KMS-11 (cell line): ENCODE measurements around the gene FPGS.
A peak's percentile ranks its signal among the peaks of the same experiment; 100 is the strongest.

Source experiments
- H2AFZ ChIP-seq: fragments of 200-600 bp; sonication (generic); 2 replicates; pipeline ENCODE4 v1.6.1; 2016; ENCODE audit warnings: antibody characterized with exemption, mixed run types, low read depth
- H3K27ac ChIP-seq: fragments of 200-600 bp; sonication (generic); 2 replicates; pipeline ENCODE4 v1.6.1; 2016; ENCODE audit warnings: mild to moderate bottlenecking, mixed run types
- H3K27me3 ChIP-seq: fragments of 200-600 bp; sonication (generic); 2 replicates; pipeline ENCODE4 v1.6.1; 2017; ENCODE audit warnings: mild to moderate bottlenecking, low read depth, mixed run types, moderate library complexity; ENCODE audit not compliant: insufficient read depth
- H3K36me3 ChIP-seq: fragments of 200-600 bp; sonication (generic); 2 replicates; pipeline ENCODE4 v1.6.1; 2017; ENCODE audit warnings: mild to moderate bottlenecking, mixed run types; ENCODE audit not compliant: insufficient read depth
- H3K4me1 ChIP-seq: fragments of 200-600 bp; sonication (generic); 2 replicates; pipeline ENCODE4 v1.6.1; 2016; ENCODE audit warnings: mild to moderate bottlenecking, low read depth, mixed run types; ENCODE audit not compliant: poor library complexity, severe bottlenecking
- H3K4me2 ChIP-seq: fragments of 200-600 bp; sonication (generic); 2 replicates; pipeline ENCODE4 v1.7.0; 2016; ENCODE audit warnings: mild to moderate bottlenecking, mixed run types
- H3K4me3 ChIP-seq: fragments of 200-600 bp; sonication (generic); IDR thresholded peaks from 2 replicates; pipeline ENCODE4 v1.6.1; 2017; ENCODE audit warnings: low read depth, low read length, mixed read lengths; ENCODE audit not compliant: insufficient read depth
- H3K79me2 ChIP-seq: fragments of 200-600 bp; sonication (generic); 2 replicates; pipeline ENCODE4 v1.6.1; 2016; ENCODE audit warnings: low read depth, mixed run types; ENCODE audit not compliant: insufficient read depth
- H3K9ac ChIP-seq: fragments of 200-600 bp; sonication (generic); 2 replicates; pipeline ENCODE4 v1.6.1; 2016; ENCODE audit warnings: mild to moderate bottlenecking, mixed run types
- H4K20me1 ChIP-seq: fragments of 200-600 bp; sonication (generic); 2 replicates; pipeline ENCODE4 v1.6.1; 2016; ENCODE audit warnings: mild to moderate bottlenecking, mixed run types; ENCODE audit not compliant: insufficient read depth
- TF ChIP-seq, protein P1 (sequence below): fragments of 200-600 bp; sonication (generic); conservative IDR thresholded peaks from 2 replicates; pipeline ENCODE4 v1.6.1; 2017; ENCODE audit warnings: low read depth, mild to moderate bottlenecking, antibody characterized with exemption, low read length, moderate library complexity, mixed read lengths

Gene FPGS

DNA sequence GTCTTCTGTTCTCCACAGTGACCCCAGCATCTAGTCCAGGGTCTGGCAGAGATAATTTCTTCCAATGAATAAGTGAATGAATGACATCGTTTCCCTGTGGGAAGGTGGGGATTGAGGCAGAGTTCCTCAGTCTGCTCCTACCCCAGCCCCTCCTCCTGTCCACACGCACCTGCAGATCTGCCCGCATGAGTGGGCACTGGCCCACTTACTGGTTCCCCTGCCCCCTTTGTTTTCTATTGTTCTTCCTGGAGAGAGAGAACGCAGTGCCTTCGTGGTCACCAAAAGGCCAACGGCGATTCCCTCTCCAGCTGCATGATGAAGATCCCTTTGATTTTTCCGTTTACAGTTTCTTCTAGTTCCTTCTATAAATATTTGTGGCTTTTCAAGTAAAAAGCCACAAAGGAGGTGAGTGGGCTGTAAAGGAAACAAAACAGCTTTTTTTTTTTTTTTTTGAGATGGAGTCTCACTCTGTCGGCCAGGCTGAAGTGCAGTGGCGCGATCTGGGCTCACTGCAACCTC lies 5.8 kb upstream of the FPGS start:
- TF ChIP-seq, protein P1, sequence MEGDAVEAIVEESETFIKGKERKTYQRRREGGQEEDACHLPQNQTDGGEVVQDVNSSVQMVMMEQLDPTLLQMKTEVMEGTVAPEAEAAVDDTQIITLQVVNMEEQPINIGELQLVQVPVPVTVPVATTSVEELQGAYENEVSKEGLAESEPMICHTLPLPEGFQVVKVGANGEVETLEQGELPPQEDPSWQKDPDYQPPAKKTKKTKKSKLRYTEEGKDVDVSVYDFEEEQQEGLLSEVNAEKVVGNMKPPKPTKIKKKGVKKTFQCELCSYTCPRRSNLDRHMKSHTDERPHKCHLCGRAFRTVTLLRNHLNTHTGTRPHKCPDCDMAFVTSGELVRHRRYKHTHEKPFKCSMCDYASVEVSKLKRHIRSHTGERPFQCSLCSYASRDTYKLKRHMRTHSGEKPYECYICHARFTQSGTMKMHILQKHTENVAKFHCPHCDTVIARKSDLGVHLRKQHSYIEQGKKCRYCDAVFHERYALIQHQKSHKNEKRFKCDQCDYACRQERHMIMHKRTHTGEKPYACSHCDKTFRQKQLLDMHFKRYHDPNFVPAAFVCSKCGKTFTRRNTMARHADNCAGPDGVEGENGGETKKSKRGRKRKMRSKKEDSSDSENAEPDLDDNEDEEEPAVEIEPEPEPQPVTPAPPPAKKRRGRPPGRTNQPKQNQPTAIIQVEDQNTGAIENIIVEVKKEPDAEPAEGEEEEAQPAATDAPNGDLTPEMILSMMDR, result no peak
- Histone ChIP-seq H3K27ac (peak overlapping the region; percentile 68), H3K9ac (peak overlapping the region; percentile 22; the same call in 1 of the 2 replicates)

DNA sequence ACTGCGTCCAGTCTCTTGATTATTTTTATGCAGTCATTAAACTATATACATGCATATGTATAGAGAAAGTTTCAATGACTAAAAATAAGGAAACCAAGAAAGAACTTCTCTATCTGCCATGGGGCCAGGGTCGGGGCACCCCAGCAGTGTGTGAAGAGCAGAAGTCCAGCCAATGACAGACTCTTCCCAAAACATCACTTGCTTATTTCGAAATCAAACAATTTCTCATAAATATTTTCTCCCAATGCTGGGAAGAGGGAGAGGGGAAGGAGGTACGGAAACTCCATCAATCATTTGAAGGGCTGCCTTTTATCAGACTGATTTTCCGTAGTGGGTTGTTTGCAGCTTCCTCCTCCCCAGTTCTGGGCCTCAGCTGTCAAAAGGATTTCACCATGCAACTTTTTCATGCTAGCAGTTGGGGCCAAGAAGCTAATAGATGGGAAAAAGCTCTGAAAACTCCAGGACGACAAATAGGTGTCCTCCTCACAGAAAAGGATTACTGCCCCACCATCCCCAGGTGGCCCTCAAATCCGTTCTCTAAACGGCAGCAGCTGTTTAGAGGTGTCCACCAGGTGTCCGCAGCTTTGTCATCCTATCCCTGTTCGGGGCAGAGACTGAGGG lies 617 bp upstream of the FPGS start:
- H3K4me2 ChIP-seq, result peak overlapping the region; percentile 90
- no peak overlapping the region for H3K4me3 ChIP-seq
- peak overlapping the region; percentile 80 for H2AFZ ChIP-seq
- no peaks in the 10 kb centered on the region for H4K20me1 ChIP-seq
- peaks cover 41% of the 10 kb centered on the region for H3K4me1 ChIP-seq
- no peaks in the 10 kb centered on the region for H3K27me3 ChIP-seq
- H3K79me2 ChIP-seq, result peaks cover 29% of the 10 kb centered on the region
- no peaks in the 10 kb centered on the region for H3K36me3 ChIP-seq
- H3K9ac ChIP-seq, result peak overlapping the region; percentile 53; the same call in 1 of the 2 replicates
- TF ChIP-seq, protein P1, result peak; percentile 32; the same call in 1 of the 2 replicates
- H3K27ac ChIP-seq, result peak overlapping the region; percentile 35

More for the DNA sequence above, 5.8 kb upstream of the FPGS start:
- no peaks in the 10 kb centered on the region for H3K79me2 ChIP-seq
- H3K27me3 ChIP-seq, result no peaks in the 10 kb centered on the region
- no peaks in the 10 kb centered on the region for H3K36me3 ChIP-seq
- H2AFZ ChIP-seq, result peak overlapping the region; percentile 23; the same call in 1 of the 2 replicates
- no peaks in the 10 kb centered on the region for H4K20me1 ChIP-seq
- peaks cover 44% of the 10 kb centered on the region for H3K4me1 ChIP-seq
- peak overlapping the region; percentile 71 for H3K4me2 ChIP-seq
- H3K4me3 ChIP-seq, result no peak overlapping the region

DNA sequence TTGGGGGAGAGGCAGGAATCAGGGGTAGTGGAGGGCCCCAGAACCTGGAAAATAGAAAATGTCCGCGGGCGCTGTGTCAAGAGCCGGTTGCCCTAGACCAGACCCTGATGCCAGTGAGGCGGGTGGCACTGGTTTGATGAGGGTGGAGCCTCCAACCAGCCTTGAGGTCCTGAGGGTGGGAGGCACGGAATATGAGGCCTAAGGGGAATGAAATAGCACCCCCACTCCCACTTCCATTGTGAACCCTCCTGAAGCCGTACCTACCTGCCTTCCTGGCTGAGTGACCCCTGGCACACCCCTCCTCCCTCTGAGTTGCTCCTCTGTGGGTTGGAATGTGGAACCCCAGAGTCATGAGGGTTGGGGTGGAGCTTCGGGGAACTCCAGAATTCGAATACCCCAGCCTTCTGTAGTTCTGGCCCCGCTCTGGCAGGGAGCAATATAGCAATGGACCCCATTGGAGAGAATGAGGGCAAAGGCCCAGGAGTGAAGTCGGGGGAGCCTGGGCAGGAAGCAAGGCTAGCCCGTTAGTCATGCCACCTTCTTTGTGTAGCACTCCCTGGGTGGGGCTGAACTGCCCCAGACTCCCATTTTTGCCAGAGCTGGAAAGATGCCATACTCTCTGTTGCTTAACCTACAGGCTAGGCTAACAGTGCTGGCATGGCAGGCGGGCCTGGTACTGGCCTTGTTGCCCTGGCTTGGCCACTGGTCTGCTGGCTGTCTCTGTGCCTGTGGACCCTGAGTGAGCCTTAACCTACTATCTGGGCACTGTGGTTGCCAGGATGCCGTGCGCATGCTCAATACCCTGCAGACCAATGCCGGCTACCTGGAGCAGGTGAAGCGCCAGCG lies 1.0 kb downstream of the FPGS start:
- Histone ChIP-seq H3K36me3 (no peaks in the 10 kb centered on the region), H3K27ac (peak overlapping the region; percentile 74), H3K4me1 (peaks cover 32% of the 10 kb centered on the region), H3K4me3 (no peak overlapping the region), H3K79me2 (peaks cover 29% of the 10 kb centered on the region), H4K20me1 (no peaks in the 10 kb centered on the region), H2AFZ (peak overlapping the region; percentile 68), H3K9ac (peak overlapping the region; percentile 92), H3K4me2 (peak overlapping the region; percentile 76), H3K27me3 (no peaks in the 10 kb centered on the region)
- TF ChIP-seq, protein P1, result no peak

DNA sequence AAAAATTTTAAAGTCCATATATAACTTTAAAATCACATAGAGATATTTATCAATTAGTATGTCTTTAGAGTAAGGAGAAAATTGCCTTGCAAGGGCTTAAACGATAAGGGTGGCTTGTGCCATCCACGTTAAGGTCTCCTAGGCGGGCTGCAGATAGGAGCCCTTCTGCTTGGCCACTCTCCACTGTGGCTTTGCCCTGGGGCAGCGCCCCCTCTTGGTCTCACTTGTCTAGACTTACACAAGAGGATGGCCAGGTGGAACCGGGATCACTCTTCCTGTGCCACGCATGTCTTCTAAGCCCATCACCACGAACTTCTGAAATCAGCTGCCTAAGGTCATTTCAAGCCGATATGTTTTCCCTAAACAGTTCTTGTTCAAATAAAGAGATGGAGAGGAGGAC lies 2.9 kb downstream of the FPGS start:
- Histone ChIP-seq H3K27ac (no peak overlapping the region), H4K20me1 (no peaks in the 10 kb centered on the region), H3K79me2 (peaks cover 29% of the 10 kb centered on the region), H3K4me3 (no peak overlapping the region), H3K27me3 (no peaks in the 10 kb centered on the region), H3K36me3 (no peaks in the 10 kb centered on the region), H3K4me2 (no peak overlapping the region), H2AFZ (no peak overlapping the region), H3K4me1 (peaks cover 32% of the 10 kb centered on the region), H3K9ac (no peak overlapping the region)
- TF ChIP-seq, protein P1, result 0 out of 2 replicates have a peak, but pooled peaks have one; percentile 20
